ENCODE data around the gene COTL1. TPM values are rescaled to one million over a fixed set of nuclear protein-coding genes. Genes with fewer than 3 reads are reported as not detected.

Gene COTL1
- total and polyA plus RNA-seq, 9 of the 15 experiments (the other 6 are each of a cell fraction or from before 2014, with no cell fraction given) = 27.7 to 185 (median 72.5) TPM

DNA sequence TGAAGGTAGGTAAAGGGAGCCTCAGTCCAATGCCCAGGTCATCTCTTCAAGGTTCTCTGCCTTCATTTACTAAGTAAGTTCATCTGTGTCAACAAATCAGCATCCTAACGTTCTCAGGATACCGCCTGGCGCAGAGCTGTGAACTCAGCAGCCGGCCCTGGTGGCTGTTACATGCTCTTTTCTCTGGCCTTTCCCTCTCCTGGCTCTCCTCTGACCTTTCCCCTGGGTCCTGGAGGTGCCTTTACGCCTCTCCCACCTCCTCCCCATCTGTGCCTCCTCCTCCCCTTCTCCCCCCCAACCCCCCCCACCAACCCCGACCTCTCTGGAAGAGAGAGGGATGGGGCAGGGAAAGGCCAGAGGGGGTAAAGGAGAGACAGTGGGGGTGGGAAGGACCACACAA, 19.5 kb downstream of the COTL1 start:
- Histone ChIP-seq H3K79me2 (ENCODE audit: control insufficient read depth, insufficient read depth, low read length) (peaks cover 65% of the 10 kb centered on the region), H3K4me3 (no peak overlapping the region), H2AFZ (ENCODE audit: low read depth, low read length) (no peak overlapping the region), H3K4me2 (ENCODE audit: insufficient read depth, low read length) (no peak overlapping the region), H3K9me1 (ENCODE audit: control insufficient read depth, insufficient read depth, low read length) (no peaks in the 10 kb centered on the region), H3K36me3 (ENCODE audit: control insufficient read depth, insufficient read depth, low read length) (peaks cover 9% of the 10 kb centered on the region; the same call in 1 of the 3 replicates), H3K4me1 (replicated peaks in 1 of 2; ENCODE audit: control insufficient read depth in 2 of 2, insufficient read depth in 2 of 2, low read length in 2 of 2) (peaks cover 55 to 57% of the 10 kb centered on the region in 2 experiments), H3K9ac (ENCODE audit: insufficient read depth in 1 of 2, low read depth in 2 of 2, low read length in 2 of 2) (no peak overlapping the region), H3K27ac (ENCODE audit: extremely low read depth, low read depth, low read length) (no peak overlapping the region), H3K27me3 (ENCODE audit: control insufficient read depth in 2 of 2, insufficient read depth in 2 of 2, low read length in 2 of 2) (no peaks in the 10 kb centered on the region), H3K9me3 (replicated peaks; ENCODE audit: control insufficient read depth, insufficient read depth, low read depth, low read length) (no peaks in the 10 kb centered on the region), H4K20me1 (replicated peaks; ENCODE audit: control insufficient read depth, insufficient read depth, low read length) (peaks cover 3% of the 10 kb centered on the region; the same call in 1 of the 2 replicates)
- ATAC-seq = no peak
- no peak for TF ChIP-seq HIVEP1 (CRISPR knock-in tag; IDR thresholded peaks at IDR 0.05)
- TF ChIP-seq EGR1 (conservative IDR thresholded peaks at IDR 0.05) = no peak
- TF ChIP-seq OTX1 (CRISPR knock-in tag; IDR thresholded peaks at IDR 0.05) = no peak
- no peak for TF ChIP-seq MITF (IDR thresholded peaks at IDR 0.05)
- TF ChIP-seq, protein P1, sequence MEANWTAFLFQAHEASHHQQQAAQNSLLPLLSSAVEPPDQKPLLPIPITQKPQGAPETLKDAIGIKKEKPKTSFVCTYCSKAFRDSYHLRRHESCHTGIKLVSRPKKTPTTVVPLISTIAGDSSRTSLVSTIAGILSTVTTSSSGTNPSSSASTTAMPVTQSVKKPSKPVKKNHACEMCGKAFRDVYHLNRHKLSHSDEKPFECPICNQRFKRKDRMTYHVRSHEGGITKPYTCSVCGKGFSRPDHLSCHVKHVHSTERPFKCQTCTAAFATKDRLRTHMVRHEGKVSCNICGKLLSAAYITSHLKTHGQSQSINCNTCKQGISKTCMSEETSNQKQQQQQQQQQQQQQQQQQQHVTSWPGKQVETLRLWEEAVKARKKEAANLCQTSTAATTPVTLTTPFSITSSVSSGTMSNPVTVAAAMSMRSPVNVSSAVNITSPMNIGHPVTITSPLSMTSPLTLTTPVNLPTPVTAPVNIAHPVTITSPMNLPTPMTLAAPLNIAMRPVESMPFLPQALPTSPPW (CRISPR knock-in tag; IDR thresholded peaks at IDR 0.05) = 0 out of 2 replicates have a peak, but pooled peaks have one; percentile 25
- no peak for TF ChIP-seq THRAP3 (IDR thresholded peaks at IDR 0.05; ENCODE audit: borderline replicate concordance)
- no peak for TF ChIP-seq ZNF77 (CRISPR knock-in tag; IDR thresholded peaks at IDR 0.05)
- TF ChIP-seq, protein P2, sequence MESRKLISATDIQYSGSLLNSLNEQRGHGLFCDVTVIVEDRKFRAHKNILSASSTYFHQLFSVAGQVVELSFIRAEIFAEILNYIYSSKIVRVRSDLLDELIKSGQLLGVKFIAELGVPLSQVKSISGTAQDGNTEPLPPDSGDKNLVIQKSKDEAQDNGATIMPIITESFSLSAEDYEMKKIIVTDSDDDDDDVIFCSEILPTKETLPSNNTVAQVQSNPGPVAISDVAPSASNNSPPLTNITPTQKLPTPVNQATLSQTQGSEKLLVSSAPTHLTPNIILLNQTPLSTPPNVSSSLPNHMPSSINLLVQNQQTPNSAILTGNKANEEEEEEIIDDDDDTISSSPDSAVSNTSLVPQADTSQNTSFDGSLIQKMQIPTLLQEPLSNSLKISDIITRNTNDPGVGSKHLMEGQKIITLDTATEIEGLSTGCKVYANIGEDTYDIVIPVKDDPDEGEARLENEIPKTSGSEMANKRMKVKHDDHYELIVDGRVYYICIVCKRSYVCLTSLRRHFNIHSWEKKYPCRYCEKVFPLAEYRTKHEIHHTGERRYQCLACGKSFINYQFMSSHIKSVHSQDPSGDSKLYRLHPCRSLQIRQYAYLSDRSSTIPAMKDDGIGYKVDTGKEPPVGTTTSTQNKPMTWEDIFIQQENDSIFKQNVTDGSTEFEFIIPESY (CRISPR knock-in tag; IDR thresholded peaks at IDR 0.05) = peak; percentile 92
- TF ChIP-seq TARDBP (IDR thresholded peaks at IDR 0.05) = no peak
- no peak for TF ChIP-seq ATF1 (CRISPR knock-in tag; IDR thresholded peaks at IDR 0.05)
- no peak for TF ChIP-seq ATF1 (tag; IDR thresholded peaks at IDR 0.05)
- TF ChIP-seq ZNF696 (CRISPR knock-in tag; conservative IDR thresholded peaks at IDR 0.05) = no peak
- intact Hi-C loops (cut with micrococcal nuclease) (no loop called here), in situ Hi-C loops (cut with MboI) (no loop called here)
- WGBS (ENCODE audit: insufficient coverage, low coverage, missing lambda C conversion rate) = 62% methylated on average over 5 of the region's 6 CpGs
- BruUV-seq (replicated peaks) = no TSS peak
- no peak for DNase-seq (ENCODE audit: extremely low read depth in 1 of 4, low spot score in 3 of 4)
- POLR2A ChIA-PET = interaction anchor here (0.9 to 1.3 kb wide), 3 partner anchors 29 to 133 kb away, joined by 3 read pairs; no protein-coding TSS in a partner anchor
- FAIRE-seq = no peak
- CTCF ChIA-PET (ENCODE audit: low intra/inter-chr PET ratio) = no interaction called here

Measured in K562 (cell line).